ENCODE results near the gene PLB1. TPM values are rescaled to one million over a fixed set of nuclear protein-coding genes. Genes with fewer than 3 reads are reported as not detected.

The PLB1 gene
- total RNA-seq, 2 experiments from 2014 or later = 1.3 to 1.6 TPM

- peaks cover 5% of the 10 kb centered on the region for H3K4me1 ChIP-seq (ENCODE audit: insufficient read depth, low read length)
- no peak for TF ChIP-seq CTCF (IDR thresholded peaks at IDR 0.05)
- DNase-seq (no peak), ATAC-seq (ENCODE audit: poor library complexity) (no peak)
- no peaks in the 10 kb centered on the region for H3K27me3 ChIP-seq (ENCODE audit: control insufficient read depth in 1 of 2, insufficient read depth in 2 of 2, low read length in 2 of 2)
- intact Hi-C loops (cut with DNase I, micrococcal nuclease) = no loop called here
- Mint-ChIP-seq H3K4me3 (no peak overlapping the region), H3K27ac (no peak overlapping the region), H3K4me1 (ENCODE audit: low read depth) (no peaks in the 10 kb centered on the region), H3K9me3 (no peaks in the 10 kb centered on the region), H3K36me3 (ENCODE audit: low read depth) (no peaks in the 10 kb centered on the region), H3K27me3 (no peaks in the 10 kb centered on the region)
- ChIA-PET CTCF (no interaction called here), POLR2A (no interaction called here)
- no peaks in the 10 kb centered on the region for H3K36me3 ChIP-seq (ENCODE audit: insufficient read depth, low read length)
- no peaks in the 10 kb centered on the region for H3K9me3 ChIP-seq (ENCODE audit: control insufficient read depth in 1 of 2, insufficient read depth in 1 of 2, low read length in 2 of 2)
- H3K4me3 ChIP-seq (ENCODE audit: low read length) = no peak overlapping the region
- no peak overlapping the region for H3K27ac ChIP-seq (ENCODE audit: low read depth in 1 of 2, low read length in 2 of 2)
Measured at GRCh38 chr2:28457237-28457636, 38.6 kb upstream of the PLB1 start.

GRCh38 chr2:28461056-28461455, 34.8 kb upstream of the PLB1 start:
- Mint-ChIP-seq H3K36me3 (ENCODE audit: low read depth) (no peaks in the 10 kb centered on the region), H3K27ac (no peak overlapping the region), H3K4me3 (no peak overlapping the region), H3K27me3 (no peaks in the 10 kb centered on the region), H3K9me3 (no peaks in the 10 kb centered on the region), H3K4me1 (ENCODE audit: low read depth) (no peaks in the 10 kb centered on the region)
- Histone ChIP-seq H3K36me3 (ENCODE audit: insufficient read depth, low read length) (no peaks in the 10 kb centered on the region), H3K9me3 (ENCODE audit: control insufficient read depth in 1 of 2, insufficient read depth in 1 of 2, low read length in 2 of 2) (no peaks in the 10 kb centered on the region), H3K4me1 (ENCODE audit: insufficient read depth, low read length) (no peaks in the 10 kb centered on the region), H3K27me3 (ENCODE audit: control insufficient read depth in 1 of 2, insufficient read depth in 2 of 2, low read length in 2 of 2) (no peaks in the 10 kb centered on the region), H3K27ac (ENCODE audit: low read depth in 1 of 2, low read length in 2 of 2) (no peak overlapping the region), H3K4me3 (ENCODE audit: low read length) (no peak overlapping the region)
- POLR2A ChIA-PET = no interaction called here
- ATAC-seq (ENCODE audit: poor library complexity) (no peak), DNase-seq (no peak)
- TF ChIP-seq CTCF (IDR thresholded peaks at IDR 0.05) = no peak
- CTCF ChIA-PET = no interaction called here
- intact Hi-C loops (cut with DNase I, micrococcal nuclease) = no loop called here

- H3K4me1 ChIP-seq (ENCODE audit: insufficient read depth, low read length) = no peaks in the 10 kb centered on the region
- Mint-ChIP-seq H3K27me3 (no peaks in the 10 kb centered on the region), H3K4me3 (no peak overlapping the region), H3K27ac (no peak overlapping the region), H3K4me1 (ENCODE audit: low read depth) (no peaks in the 10 kb centered on the region), H3K36me3 (ENCODE audit: low read depth) (no peaks in the 10 kb centered on the region), H3K9me3 (no peaks in the 10 kb centered on the region)
- no peak for TF ChIP-seq CTCF (IDR thresholded peaks at IDR 0.05)
- no peak overlapping the region for H3K27ac ChIP-seq (ENCODE audit: low read depth in 1 of 2, low read length in 2 of 2)
- no peak for ATAC-seq (ENCODE audit: poor library complexity)
- intact Hi-C loops (cut with DNase I, micrococcal nuclease) = no loop called here
- H3K9me3 ChIP-seq (ENCODE audit: control insufficient read depth in 1 of 2, insufficient read depth in 1 of 2, low read length in 2 of 2) = no peaks in the 10 kb centered on the region
- no peak for DNase-seq
- H3K27me3 ChIP-seq (ENCODE audit: control insufficient read depth in 1 of 2, insufficient read depth in 2 of 2, low read length in 2 of 2) = no peaks in the 10 kb centered on the region
- POLR2A ChIA-PET = no interaction called here
- no peaks in the 10 kb centered on the region for H3K36me3 ChIP-seq (ENCODE audit: insufficient read depth, low read length)
- CTCF ChIA-PET = no interaction called here
- no peak overlapping the region for H3K4me3 ChIP-seq (ENCODE audit: low read length)
Measured at GRCh38 chr2:28462122-28462521, 33.7 kb upstream of the PLB1 start.

All from CD4-positive, alpha-beta T cell (primary cell).